ENCODE measurements around the gene ARIH1. TPM values are rescaled to one million over a fixed set of nuclear protein-coding genes. Genes with fewer than 3 reads are reported as not detected.

ARIH1 gene
- total and polyA plus RNA-seq, 2 of the 8 experiments (the other 6 are each of a cell fraction or from before 2014, with no cell fraction given) = 32.7 to 179 TPM

- no peaks in the 10 kb centered on the region; a peak in 1 of 8 replicates for H3K36me3 ChIP-seq (ENCODE audit: control insufficient read depth in 2 of 4, insufficient read depth in 4 of 4, low read length in 3 of 4)
- H3K9me3 ChIP-seq (ENCODE audit: insufficient read depth in 2 of 2, low read depth in 1 of 2, low read length in 1 of 2) = no peaks in the 10 kb centered on the region
- no peak overlapping the region for H3K27ac ChIP-seq (ENCODE audit: low read depth, low read length)
- H3K23ac ChIP-seq (ENCODE audit: insufficient read length) = no peak overlapping the region
- no peak overlapping the region for H2BK12ac ChIP-seq (ENCODE audit: low read depth, low read length)
- H3K4me3 ChIP-seq (ENCODE audit: extremely low read depth in 1 of 4, insufficient read depth in 2 of 4, low read depth in 3 of 4, low read length in 4 of 4) = no peak overlapping the region
- H3K14ac ChIP-seq (ENCODE audit: insufficient read length) = no peak overlapping the region
- H3K27me3 ChIP-seq (replicated peaks in 1 of 4; ENCODE audit: control insufficient read depth in 3 of 4, extremely low read depth in 1 of 4, insufficient read depth in 3 of 4, low read length in 3 of 4) = no peaks in the 10 kb centered on the region
- no peak overlapping the region for H3K56ac ChIP-seq (replicated peaks; ENCODE audit: insufficient read length, low read depth, low read length)
- H2AFZ ChIP-seq (ENCODE audit: low read length) = no peak overlapping the region
- H4K91ac ChIP-seq (replicated peaks; ENCODE audit: insufficient read length, low read length) = no peak overlapping the region
- H2AK5ac ChIP-seq (ENCODE audit: low read depth, low read length) = no peak overlapping the region
- H3K23me2 ChIP-seq (ENCODE audit: low read depth, low read length) = no peaks in the 10 kb centered on the region
- TF ChIP-seq CBX5 (IDR thresholded peaks at IDR 0.05; ENCODE audit: low read depth, low read length) (no peak), BRCA1 (IDR thresholded peaks at IDR 0.05; ENCODE audit: low read depth, low read length) (no peak), SIX5 (IDR thresholded peaks at IDR 0.05; ENCODE audit: low read depth, low read length) (no peak), CHD1 (IDR thresholded peaks at IDR 0.05; ENCODE audit: low read depth, low read length) (no peak), FOSL1 (IDR thresholded peaks at IDR 0.05; ENCODE audit: insufficient read depth, low read depth, low read length) (no peak), NANOG (IDR thresholded peaks at IDR 0.05; ENCODE audit: insufficient read depth, low read depth, low read length, poor library complexity, severe bottlenecking) (no peak), PHF8 (conservative IDR thresholded peaks at IDR 0.05; ENCODE audit: low read depth, low read length) (no peak)
- no peak overlapping the region for H4K5ac ChIP-seq (ENCODE audit: insufficient read length, low read depth, low read length)
- H3K4me2 ChIP-seq (ENCODE audit: insufficient read depth in 1 of 2, low read depth in 2 of 2, low read length in 2 of 2) = no peak overlapping the region
- FAIRE-seq (no peak), DNase-seq (ENCODE audit: low read depth in 1 of 2, low spot score in 2 of 2) (no peak)
- H2BK5ac ChIP-seq (ENCODE audit: low read depth, low read length) = no peak overlapping the region
- H3K79me1 ChIP-seq (ENCODE audit: low read depth, low read length) = no peaks in the 10 kb centered on the region; the same call in 1 of the 2 replicates
- H3K79me2 ChIP-seq (ENCODE audit: control insufficient read depth in 1 of 2, insufficient read depth in 2 of 2, low read length in 2 of 2) = no peaks in the 10 kb centered on the region
- 95% methylated on average over 2 of the region's 2 CpGs; no CpG with 5 or more reads in 1 of the 2 experiments for whole genome bisulfite sequencing, 2 experiments (ENCODE audit: extremely low coverage in 1 of 2, insufficient coverage in 1 of 2, insufficient read length in 1 of 2, insufficient replicate concordance in 2 of 2, low coverage in 1 of 2, low lambda C conversion rate in 2 of 2, missing lambda C conversion rate in 1 of 2)
- no peak overlapping the region for H3K18ac ChIP-seq (ENCODE audit: extremely low read depth, low read length)
- ChIA-PET POLR2A (ENCODE audit: partially characterized antibody) (no interaction called here), CTCF (ENCODE audit: partially characterized antibody) (no interaction called here)
- H3K4ac ChIP-seq (replicated peaks; ENCODE audit: insufficient read length, low read depth, low read length) = no peak overlapping the region
- H2BK20ac ChIP-seq (ENCODE audit: low read length) = no peak overlapping the region
- no peaks in the 10 kb centered on the region for H3K4me1 ChIP-seq (replicated peaks in 1 of 4; ENCODE audit: control insufficient read depth in 3 of 4, insufficient read depth in 4 of 4, low read length in 3 of 4)
- no peak overlapping the region for H2BK120ac ChIP-seq (replicated peaks; ENCODE audit: low read depth, low read length)
- H4K20me1 ChIP-seq (replicated peaks in 1 of 2; ENCODE audit: control insufficient read depth in 1 of 2, insufficient read depth in 2 of 2, low read length in 2 of 2) = peaks cover 0 to 1% of the 10 kb centered on the region in 2 experiments
- H4K8ac ChIP-seq (ENCODE audit: extremely low read depth, insufficient read depth, low read length) = no peak overlapping the region
- H3K9ac ChIP-seq (replicated peaks in 1 of 4; ENCODE audit: extremely low read depth in 1 of 4, low read depth in 3 of 4, low read length in 3 of 4) = no peak overlapping the region
- H2BK15ac ChIP-seq (ENCODE audit: low read length) = no peak overlapping the region
Observed at GRCh38 chr15:72592676-72593075, 118.5 kb downstream of the ARIH1 start.
